ENCODE results near the gene GLYATL1.
"Not testable (repeated sequence)": the region's sequence is repeated elsewhere in the genome, so short reads cannot be mapped to it uniquely, and the experiment has no call there.

GRCh38 chr11:59002006-59002405, 62.7 kb downstream of the GLYATL1 start:
- not testable (repeated sequence) for TF ChIP-seq EGR1 (IDR thresholded peaks at IDR 0.05; ENCODE audit: low read depth); POLR2A (IDR thresholded peaks at IDR 0.05; ENCODE audit: borderline replicate concordance, extremely low read depth, insufficient read depth, insufficient read length); ATF3 (IDR thresholded peaks at IDR 0.05); POLR2AphosphoS5 (IDR thresholded peaks at IDR 0.05; ENCODE audit: low read depth, low read length); CTCF (IDR thresholded peaks at IDR 0.05 in 2 of 3, conservative IDR thresholded peaks at IDR 0.05 in 1 of 3; ENCODE audit: borderline replicate concordance in 1 of 3, insufficient read depth in 1 of 3, low read depth in 2 of 3, low read length in 2 of 3); YY1 (IDR thresholded peaks at IDR 0.05; ENCODE audit: extremely low read depth, insufficient replicate concordance, low read depth, low read length); EZH2 (IDR thresholded peaks at IDR 0.05); JUND (IDR thresholded peaks at IDR 0.05); RAD21 (IDR thresholded peaks at IDR 0.05; ENCODE audit: low read depth); CEBPB (IDR thresholded peaks at IDR 0.05; ENCODE audit: low read depth); REST (IDR thresholded peaks at IDR 0.05; ENCODE audit: low read depth); FOSL1 (IDR thresholded peaks at IDR 0.05; ENCODE audit: low read depth); ZBTB33 (IDR thresholded peaks at IDR 0.05; ENCODE audit: extremely low read depth, insufficient replicate concordance, low read length)
